ENCODE measurements around the gene ITGA4.

Gene ITGA4

GRCh38 chr2:181462033-181462432 lies 4.8 kb downstream of the ITGA4 start:
- CTCF ChIA-PET, result interaction anchor here (1.2 to 1.7 kb wide), 3 partner anchors 14 to 357 kb away, joined by 3 to 4 read pairs (median 4); no protein-coding TSS in a partner anchor
- no peak overlapping the region for H3K4me3 ChIP-seq (ENCODE audit: low read depth, low read length)
- POLR2A ChIA-PET, result no interaction called here
- no peak for TF ChIP-seq CTCF (IDR thresholded peaks at IDR 0.05; ENCODE audit: insufficient read depth, low read length, missing control alignments)
- DNase-seq (ENCODE audit: low read depth, low spot score), result no peak

- no peak overlapping the region for H3K4me3 ChIP-seq (ENCODE audit: low read depth, low read length)
- CTCF ChIA-PET, result no interaction called here
Measured at GRCh38 chr2:181463588-181463987, 6.4 kb downstream of the ITGA4 start.

GRCh38 chr2:181464966-181465365 lies 7.8 kb downstream of the ITGA4 start:
- CTCF ChIA-PET, result interaction anchor here (1.1 kb wide), 1 partner anchor 360 kb away, joined by 4 read pairs; no protein-coding TSS in a partner anchor
- TF ChIP-seq CTCF (IDR thresholded peaks at IDR 0.05; ENCODE audit: insufficient read depth, low read length, missing control alignments), result no peak
- H3K4me3 ChIP-seq (ENCODE audit: low read depth, low read length), result no peak overlapping the region
- POLR2A ChIA-PET, result no interaction called here
- no peak for DNase-seq (ENCODE audit: low read depth, low spot score)

More at GRCh38 chr2:181463588-181463987, 6.4 kb downstream of the ITGA4 start:
- TF ChIP-seq CTCF (IDR thresholded peaks at IDR 0.05; ENCODE audit: insufficient read depth, low read length, missing control alignments), result no peak
- POLR2A ChIA-PET, result no interaction called here
- no peak for DNase-seq (ENCODE audit: low read depth, low spot score)

- DNase-seq (ENCODE audit: low read depth, low spot score), result peak; percentile 7
- CTCF ChIA-PET, result interaction anchor here (0.6 to 4.1 kb wide), 23 partner anchors 9 to 1342 kb away, joined by 3 to 86 read pairs (median 5); partner anchors contain the start of gene ITGA4
- POLR2A ChIA-PET, result no interaction called here
- H3K4me3 ChIP-seq (ENCODE audit: low read depth, low read length), result no peak overlapping the region
- TF ChIP-seq CTCF (IDR thresholded peaks at IDR 0.05; ENCODE audit: insufficient read depth, low read length, missing control alignments), result no peak
Measured at GRCh38 chr2:181465676-181466375, 8.6 kb downstream of the ITGA4 start.

GRCh38 chr2:181466661-181467576 lies 9.7 kb downstream of the ITGA4 start:
- CTCF ChIA-PET, result interaction anchor here (0.8 to 4.1 kb wide), 27 partner anchors 8 to 1343 kb away, joined by 3 to 86 read pairs (median 5); partner anchors contain the start of gene ITGA4
- DNase-seq (ENCODE audit: low read depth, low spot score), result no peak
- POLR2A ChIA-PET, result no interaction called here

More at GRCh38 chr2:181466661-181467576, 9.7 kb downstream of the ITGA4 start:
- H3K4me3 ChIP-seq (ENCODE audit: low read depth, low read length), result no peak overlapping the region
- TF ChIP-seq CTCF (IDR thresholded peaks at IDR 0.05; ENCODE audit: insufficient read depth, low read length, missing control alignments), result peak; percentile 69
